Lung (tissue), 12 donors: Measurements from ENCODE around the gene CMTM5. TPM values are rescaled to one million over a fixed set of nuclear protein-coding genes. Genes with fewer than 3 reads are reported as not detected.

Source experiments
- ATAC-seq: fragments of 200-7000 bp; cut with Tn5 transposase; one replicate; pipeline ENCODE4 v1.9.1; 2020; ENCODE audit warnings: moderate number of reproducible peaks; ENCODE audit not compliant: insufficient read depth, low FRiP score
- DNase-seq, 3 donors: peaks; one replicate each; pipeline ENCODE4 v3.0.0-alpha.2; 2013 to 2017
- H3K27ac ChIP-seq, 2 donors: one replicate each; pipeline ENCODE4 v1.5.1; 2013; ENCODE audit warnings: mild to moderate bottlenecking in 2 of 2, moderate library complexity in 2 of 2, control low read depth in 1 of 2, inconsistent platforms in 1 of 2, low read depth in 1 of 2, low read length in 1 of 2
- H3K27me3 ChIP-seq, 3 donors: one replicate each; pipeline ENCODE4 v1.5.1; 2013; ENCODE audit warnings: low read length in 2 of 3; ENCODE audit not compliant: control insufficient read depth in 3 of 3, insufficient read depth in 3 of 3
- H3K36me3 ChIP-seq, 4 donors: one replicate each; pipeline ENCODE4 v1.5.1; 2013; ENCODE audit warnings: low read length in 4 of 4, mild to moderate bottlenecking in 1 of 4, moderate library complexity in 1 of 4; ENCODE audit not compliant: control insufficient read depth in 4 of 4, insufficient read depth in 4 of 4
- H3K4me1 ChIP-seq, 5 donors: one replicate each; pipeline ENCODE4 v1.5.1; 2013; ENCODE audit warnings: low read length in 5 of 5, mild to moderate bottlenecking in 2 of 5, moderate library complexity in 1 of 5; ENCODE audit not compliant: control insufficient read depth in 5 of 5, insufficient read depth in 5 of 5
- H3K4me3 ChIP-seq: one replicate; pipeline ENCODE4 v1.5.1; 2013; ENCODE audit warnings: mild to moderate bottlenecking, control low read depth, moderate library complexity
- H3K9ac ChIP-seq, 2 donors: one replicate each; pipeline ENCODE4 v1.5.1; 2013; ENCODE audit warnings: low read length in 2 of 2, control low read depth in 1 of 2; ENCODE audit not compliant: insufficient read depth in 1 of 2
- H3K9me3 ChIP-seq, 4 donors: one replicate each; pipeline ENCODE4 v1.5.1; 2013; ENCODE audit warnings: low read length in 3 of 4, mild to moderate bottlenecking in 1 of 4, moderate library complexity in 1 of 4; ENCODE audit not compliant: control insufficient read depth in 4 of 4, insufficient read depth in 3 of 4
- WGBS, 2 donors: extraction: QIAGEN DNeasy Blood & Tissue Kit; methylation state at CpG; one replicate each; pipeline ENCODE4 v1.1.7; 2013; 5-methylcytosine and 5-hydroxymethylcytosine counted together
- polyA plus RNA-seq, 2 donors: library from polyadenylated mRNA; stranded (reverse); fragments of 200-250 nt; gene quantifications; one replicate each; pipeline ENCODE4 v1.2.1, GENCODE V29; 2013
- total RNA-seq, 2 donors: library from RNA; depleted of rRNA in 1 of 2; stranded (reverse); fragments of >200 nt in 1 of 2; gene quantifications; one replicate each; pipeline ENCODE4 v1.2.1, GENCODE V29; 2014 to 2021
- TF ChIP-seq, protein P1 (sequence below): IDR thresholded peaks from 2 replicates; pipeline ENCODE4 v1.5.1; 2012; ENCODE audit warnings: mild to moderate bottlenecking; ENCODE audit errors: control extremely low read depth, extremely low read depth
- donor health status: control.
- donor health status: control.
- donor health status: Bipolar disorder and iron deficiency.
- donor health status: healthy.
- donor health status: DM: yes; HTN: yes; CAD: no.

CMTM5 gene
- total and polyA plus RNA-seq, 4 donors = 0.55 to 3.3 (median 1.4) TPM

- Histone ChIP-seq H3K36me3 (peaks cover 0 to 10% (median 0%) of the 10 kb centered on the region in 4 donors), H3K27ac (no peak overlapping the region), H3K9ac (no peak overlapping the region), H3K27me3 (no peaks in the 10 kb centered on the region), H3K4me1 (peaks cover 0 to 12% (median 0%) of the 10 kb centered on the region in 5 donors), H3K9me3 (no peaks in the 10 kb centered on the region), H3K4me3 (no peak overlapping the region)
- DNase-seq = no peak
- 74 to 92% methylated on average over 4 of the region's 4 CpGs for WGBS, 2 donors
- TF ChIP-seq, protein P1, sequence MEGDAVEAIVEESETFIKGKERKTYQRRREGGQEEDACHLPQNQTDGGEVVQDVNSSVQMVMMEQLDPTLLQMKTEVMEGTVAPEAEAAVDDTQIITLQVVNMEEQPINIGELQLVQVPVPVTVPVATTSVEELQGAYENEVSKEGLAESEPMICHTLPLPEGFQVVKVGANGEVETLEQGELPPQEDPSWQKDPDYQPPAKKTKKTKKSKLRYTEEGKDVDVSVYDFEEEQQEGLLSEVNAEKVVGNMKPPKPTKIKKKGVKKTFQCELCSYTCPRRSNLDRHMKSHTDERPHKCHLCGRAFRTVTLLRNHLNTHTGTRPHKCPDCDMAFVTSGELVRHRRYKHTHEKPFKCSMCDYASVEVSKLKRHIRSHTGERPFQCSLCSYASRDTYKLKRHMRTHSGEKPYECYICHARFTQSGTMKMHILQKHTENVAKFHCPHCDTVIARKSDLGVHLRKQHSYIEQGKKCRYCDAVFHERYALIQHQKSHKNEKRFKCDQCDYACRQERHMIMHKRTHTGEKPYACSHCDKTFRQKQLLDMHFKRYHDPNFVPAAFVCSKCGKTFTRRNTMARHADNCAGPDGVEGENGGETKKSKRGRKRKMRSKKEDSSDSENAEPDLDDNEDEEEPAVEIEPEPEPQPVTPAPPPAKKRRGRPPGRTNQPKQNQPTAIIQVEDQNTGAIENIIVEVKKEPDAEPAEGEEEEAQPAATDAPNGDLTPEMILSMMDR = no peak
- no peak for ATAC-seq
Measured at GRCh38 chr14:23380976-23381375, 4.1 kb downstream of the CMTM5 start.

GRCh38 chr14:23381871-23382270 lies 5.0 kb downstream of the CMTM5 start:
- TF ChIP-seq, protein P1 = no peak
- DNase-seq = no peak

DNA sequence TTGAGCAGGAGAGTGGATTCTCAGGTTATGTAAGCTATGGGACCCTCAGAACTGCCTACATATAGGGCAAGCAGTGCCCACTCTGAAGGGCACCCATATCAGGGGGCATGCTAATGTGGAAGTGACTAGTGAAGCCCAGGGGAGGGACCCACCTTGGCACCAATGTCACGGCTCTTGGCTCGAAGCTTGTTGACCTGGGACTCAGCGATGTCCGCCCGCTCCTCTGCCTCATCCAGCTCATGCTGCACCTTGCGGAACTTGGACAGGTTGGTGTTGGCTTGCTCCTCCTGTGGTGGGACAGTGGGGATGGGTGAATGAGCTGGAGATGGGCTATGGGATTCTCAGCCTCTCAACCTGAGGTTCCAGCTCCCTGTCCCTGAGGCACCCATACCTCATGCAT lies 5.4 kb downstream of the CMTM5 start:
- Histone ChIP-seq H3K4me3 (no peak overlapping the region), H3K9ac (no peak overlapping the region), H3K27ac (peak overlapping the region in 1 of 2 donors; percentile 0), H3K36me3 (peaks cover 0 to 10% (median 0%) of the 10 kb centered on the region in 4 donors), H3K9me3 (no peaks in the 10 kb centered on the region), H3K27me3 (no peaks in the 10 kb centered on the region), H3K4me1 (peaks cover 0 to 2% (median 0%) of the 10 kb centered on the region in 5 donors)
- ATAC-seq (no peak), DNase-seq (no peak)
- WGBS, 2 donors = 93 to 94% methylated on average over 6 of the region's 6 CpGs
- TF ChIP-seq, protein P1 = no peak

More at GRCh38 chr14:23381871-23382270, 5.0 kb downstream of the CMTM5 start:
- Histone ChIP-seq H3K4me3 (no peak overlapping the region), H3K9ac (no peak overlapping the region), H3K9me3 (no peaks in the 10 kb centered on the region), H3K36me3 (peaks cover 0 to 10% (median 0%) of the 10 kb centered on the region in 4 donors), H3K27ac (peak overlapping the region in 1 of 2 donors; percentile 0), H3K4me1 (peaks cover 0 to 6% (median 0%) of the 10 kb centered on the region in 5 donors), H3K27me3 (no peaks in the 10 kb centered on the region)
- WGBS, 2 donors = 44 to 45% methylated on average over 3 of the region's 3 CpGs
- ATAC-seq = no peak
